Measurements from ENCODE around the gene MYO1F.

The MYO1F gene

DNA sequence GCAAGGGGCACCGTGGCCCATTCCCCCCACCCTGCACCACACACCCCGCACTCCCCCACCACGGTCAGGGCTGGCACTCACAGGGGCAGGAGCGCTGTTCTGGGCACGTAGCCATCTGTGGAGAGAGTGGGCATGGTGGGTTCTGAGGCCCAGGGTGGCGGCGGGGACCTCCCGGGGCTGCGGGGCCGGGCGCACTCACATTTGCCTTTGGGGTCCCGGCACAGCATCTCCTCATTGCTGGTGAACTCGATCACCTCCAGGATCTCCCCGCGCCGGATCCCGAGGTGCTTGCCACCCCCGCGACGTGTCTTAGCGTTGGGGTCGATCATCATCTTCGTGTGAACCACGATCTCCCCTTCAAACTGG, 86.9 kb downstream of the MYO1F start:
- DNase-seq: no peak

GRCh38 chr19:8489561-8490394, 87.5 kb downstream of the MYO1F start:
- no peak for DNase-seq

GRCh38 chr19:8488365-8488764, 88.9 kb downstream of the MYO1F start:
- no peak for DNase-seq

GRCh38 chr19:8487137-8487851, 89.9 kb downstream of the MYO1F start:
- peak in 10 of 14 donors; percentile 15 to 69 (median 51) for DNase-seq

DNA sequence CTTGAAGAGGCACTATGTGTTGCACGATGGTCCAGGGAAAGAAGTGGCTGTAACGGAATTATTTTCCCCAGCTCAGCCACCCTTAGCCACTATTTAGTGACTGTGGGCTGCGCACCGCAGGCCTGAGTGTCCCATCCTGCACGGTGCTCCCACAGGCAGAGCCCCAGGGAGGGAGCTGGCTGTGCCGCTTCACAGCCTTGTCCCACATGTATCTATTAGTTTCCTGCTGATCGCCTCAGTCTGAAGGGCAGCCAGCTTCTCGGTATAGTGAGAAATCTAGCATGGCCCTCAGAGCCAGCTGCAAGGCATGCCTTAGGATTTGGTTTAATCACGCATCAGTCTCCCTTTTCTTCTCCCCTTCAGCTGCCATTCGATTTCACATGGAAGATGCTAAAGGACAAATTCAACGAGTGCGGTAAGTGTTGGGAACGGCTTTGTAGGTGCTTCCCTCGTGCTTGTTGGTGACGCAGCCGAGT, 90.5 kb downstream of the MYO1F start:
- DNase-seq: no peak

GRCh38 chr19:8485561-8486371, 91.5 kb downstream of the MYO1F start:
- no peak for DNase-seq

GRCh38 chr19:8484331-8484894, 92.8 kb downstream of the MYO1F start:
- peak in 5 of 14 donors; percentile 9 to 35 (median 26) for DNase-seq

- no peak for DNase-seq
Observed at GRCh38 chr19:8483165-8483564, 94.1 kb downstream of the MYO1F start.

- DNase-seq: no peak
Observed at GRCh38 chr19:8482696-8483095, 94.5 kb downstream of the MYO1F start.

DNA sequence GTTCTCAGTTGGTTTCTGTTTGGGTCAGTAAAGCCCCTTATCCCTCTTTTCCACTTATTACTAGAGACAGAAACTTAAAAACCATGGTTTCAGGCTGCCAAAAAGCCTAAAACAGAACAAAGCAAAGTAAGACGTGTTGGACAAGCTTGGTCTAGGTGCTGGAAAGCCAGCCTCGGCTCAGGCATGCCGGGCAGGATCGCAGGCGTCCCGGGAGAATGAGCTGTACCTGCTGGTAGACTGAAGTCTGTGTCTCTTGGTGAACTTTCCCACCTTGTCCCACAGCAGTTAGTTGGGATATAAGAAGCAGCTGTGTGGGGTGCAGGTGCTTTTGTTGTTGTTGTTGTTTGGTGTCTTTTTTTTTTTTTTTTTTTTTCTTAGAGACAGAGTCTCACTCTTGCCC, 95.6 kb downstream of the MYO1F start:
- DNase-seq: no peak

GRCh38 chr19:8481201-8481600, 96.0 kb downstream of the MYO1F start:
- DNase-seq: no peak

DNA sequence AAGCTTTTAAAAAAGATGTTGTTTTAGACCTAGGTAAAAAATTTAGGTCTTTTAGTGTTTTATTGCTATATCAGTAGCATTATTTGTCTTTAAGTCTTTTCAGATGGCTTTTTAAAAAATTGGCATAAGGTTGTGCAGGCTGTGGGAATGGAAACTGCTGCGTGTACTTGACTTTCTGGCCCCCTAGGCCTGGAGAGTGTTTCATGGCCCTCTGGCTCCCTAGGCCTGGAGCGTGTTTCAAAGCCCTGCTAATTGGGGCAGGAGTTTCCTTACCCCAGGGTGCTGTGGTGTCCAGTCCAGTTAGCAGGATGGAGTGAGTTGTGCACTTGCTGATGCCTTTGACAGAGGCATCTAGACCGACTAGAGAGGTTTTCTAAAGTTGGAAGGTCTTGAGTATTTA, 98.6 kb downstream of the MYO1F start:
- DNase-seq: no peak

DNA sequence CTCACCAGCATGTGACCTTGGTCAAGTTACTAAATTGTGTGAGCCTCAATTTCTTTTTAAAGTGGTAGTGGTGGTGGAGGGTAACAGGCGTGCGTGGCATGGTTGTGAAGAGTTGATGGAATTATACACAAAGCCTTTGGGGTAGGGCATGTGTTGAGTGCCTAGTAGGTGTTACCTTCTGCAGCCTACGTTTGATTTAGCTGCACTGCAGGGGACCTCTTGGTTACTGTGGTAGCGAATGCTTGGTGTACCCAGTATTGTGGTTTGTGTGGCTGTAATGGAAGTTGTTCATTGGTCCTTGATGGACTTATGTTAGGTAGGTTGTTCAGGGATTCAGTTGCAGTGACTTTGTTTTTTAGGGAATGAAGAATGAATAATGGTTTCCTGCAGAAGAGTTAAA, 99.4 kb downstream of the MYO1F start:
- DNase-seq: no peak

GRCh38 chr19:8476524-8476923, 100.7 kb downstream of the MYO1F start:
- DNase-seq: peak in 1 of 14 donors; percentile 32

DNA sequence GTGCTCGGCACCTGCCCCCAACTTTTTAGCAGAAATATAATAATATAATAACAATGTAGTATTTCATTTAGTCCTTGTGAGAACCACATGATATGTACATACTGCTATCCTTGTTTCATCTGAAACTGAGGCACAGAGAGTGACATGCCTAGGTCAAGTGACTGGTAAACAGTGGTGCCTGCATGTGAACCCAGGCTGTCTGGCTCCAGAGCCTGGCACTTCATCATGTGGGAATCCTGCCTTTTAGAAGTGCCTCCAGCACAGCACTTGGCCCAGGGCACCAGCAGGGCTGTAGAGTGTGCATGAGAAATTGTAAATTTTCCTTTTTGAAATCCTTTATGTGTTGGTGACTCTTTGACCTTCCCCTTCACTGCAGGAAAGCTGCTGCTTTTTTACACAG, 102.2 kb downstream of the MYO1F start:
- DNase-seq: no peak

DNA sequence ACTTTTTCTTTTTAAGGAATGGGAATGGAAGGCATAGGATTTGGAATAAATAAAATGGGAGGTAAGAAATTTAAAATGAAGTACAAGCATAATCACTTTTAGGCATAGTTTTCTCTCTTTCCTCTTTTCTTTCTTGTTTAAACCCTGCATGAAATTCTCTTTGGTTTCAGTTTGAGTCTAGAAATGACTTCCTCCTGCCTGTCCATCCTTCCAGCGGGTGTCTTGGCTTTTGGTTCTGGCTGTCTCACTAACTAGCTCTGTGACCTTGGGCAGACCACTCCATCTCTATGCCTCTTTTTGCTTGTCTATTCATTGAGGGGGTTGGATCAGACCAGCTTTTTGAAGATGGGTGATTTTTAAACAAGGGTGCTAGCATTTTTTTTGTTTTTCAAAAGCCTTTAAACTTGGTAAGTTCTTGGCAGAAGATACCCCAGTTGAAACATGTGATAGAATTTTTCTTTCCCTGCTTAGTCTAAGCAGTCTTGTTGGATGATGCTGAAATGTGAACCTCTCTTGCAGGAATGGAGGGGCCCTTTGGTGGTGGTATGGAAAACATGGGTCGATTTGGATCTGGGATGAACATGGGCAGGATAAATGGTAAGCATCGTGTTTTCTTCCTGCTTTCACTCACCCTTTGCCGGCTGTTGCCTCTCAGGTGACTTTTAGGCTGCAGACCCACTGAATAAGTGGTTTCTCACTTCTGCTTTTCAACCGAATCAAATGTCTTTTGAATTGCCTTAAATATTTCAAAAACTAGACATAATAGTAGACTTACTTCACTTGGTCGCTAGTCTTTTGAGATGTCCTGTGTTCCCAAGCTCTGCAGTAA, 103.4 kb downstream of the MYO1F start:
- peak in 2 of 14 donors; percentile 12 to 25 for DNase-seq
